ENCODE measurements around the gene BLMH. TPM values are rescaled to one million over a fixed set of nuclear protein-coding genes. Genes with fewer than 3 reads are reported as not detected.

BLMH gene
- total RNA-seq, 2 donors from 2014 or later: 84.7 to 92.0 TPM

- 83 to 94% methylated on average over 2 of the region's 2 CpGs for WGBS, 2 experiments (ENCODE audit: insufficient coverage in 1 of 2, insufficient read length in 1 of 2)
- Histone ChIP-seq H3K9me3 (ENCODE audit: control insufficient read depth, low read length) (no peaks in the 10 kb centered on the region), H3K27ac (ENCODE audit: low read depth, low read length) (no peak overlapping the region), H3K9ac (ENCODE audit: extremely low read depth, low read length, poor library complexity, severe bottlenecking) (no peak overlapping the region), H3K4me3 (ENCODE audit: low read length) (no peak overlapping the region), H3K4me1 (ENCODE audit: control insufficient read depth, insufficient read depth, low read length) (peaks cover 20% of the 10 kb centered on the region), H3K36me3 (ENCODE audit: control insufficient read depth, insufficient read depth, low read length) (peaks cover 59% of the 10 kb centered on the region), H3K27me3 (ENCODE audit: control insufficient read depth, insufficient read depth, low read length, poor library complexity, severe bottlenecking) (no peaks in the 10 kb centered on the region)
- peaks cover 22% of the 10 kb centered on the region for H3K4me1 Mint-ChIP-seq
- no peaks in the 10 kb centered on the region for H3K27me3 Mint-ChIP-seq (ENCODE audit: insufficient read depth)
- H3K36me3 Mint-ChIP-seq (ENCODE audit: low read depth): peaks cover 42% of the 10 kb centered on the region
- no peak for TF ChIP-seq CTCF (conservative IDR thresholded peaks at IDR 0.05)
- H3K27ac Mint-ChIP-seq: no peak overlapping the region
- no peaks in the 10 kb centered on the region for H3K9me3 Mint-ChIP-seq
- no peak overlapping the region for H3K4me3 Mint-ChIP-seq
- DNase-seq: no peak
These were observed 24.1 kb downstream of the BLMH start for GRCh38 chr17:30267625-30268024.

GRCh38 chr17:30263552-30264333 is 28.0 kb downstream of the BLMH start:
- H3K27me3 Mint-ChIP-seq (ENCODE audit: insufficient read depth): no peaks in the 10 kb centered on the region
- peaks cover 40% of the 10 kb centered on the region for H3K36me3 Mint-ChIP-seq (ENCODE audit: low read depth)

GRCh38 chr17:30256756-30257506 is 34.8 kb downstream of the BLMH start:
- no peak overlapping the region for H3K27ac ChIP-seq (ENCODE audit: low read depth, low read length)
- H3K4me1 ChIP-seq (ENCODE audit: control insufficient read depth, insufficient read depth, low read length): peaks cover 17% of the 10 kb centered on the region
- no peaks in the 10 kb centered on the region for H3K9me3 ChIP-seq (ENCODE audit: control insufficient read depth, low read length)
- no peaks in the 10 kb centered on the region for H3K27me3 ChIP-seq (ENCODE audit: control insufficient read depth, insufficient read depth, low read length, poor library complexity, severe bottlenecking)
- H3K36me3 ChIP-seq (ENCODE audit: control insufficient read depth, insufficient read depth, low read length): peaks cover 67% of the 10 kb centered on the region
- WGBS, 2 experiments (ENCODE audit: insufficient coverage in 1 of 2, insufficient read length in 1 of 2): 97 to 100% methylated on average over 3 to 4 of the region's 5 CpGs
- no peaks in the 10 kb centered on the region for H3K27me3 Mint-ChIP-seq (ENCODE audit: insufficient read depth)
- H3K4me3 Mint-ChIP-seq: no peak overlapping the region
- peaks cover 42% of the 10 kb centered on the region for H3K36me3 Mint-ChIP-seq (ENCODE audit: low read depth)
- DNase-seq: no peak
- H3K4me1 Mint-ChIP-seq: peaks cover 24% of the 10 kb centered on the region
- no peak for TF ChIP-seq CTCF (conservative IDR thresholded peaks at IDR 0.05)
- H3K4me3 ChIP-seq (ENCODE audit: low read length): no peak overlapping the region
- H3K27ac Mint-ChIP-seq: no peak overlapping the region
- no peak overlapping the region for H3K9ac ChIP-seq (ENCODE audit: extremely low read depth, low read length, poor library complexity, severe bottlenecking)
- H3K9me3 Mint-ChIP-seq: no peaks in the 10 kb centered on the region

More at GRCh38 chr17:30263552-30264333, 28.0 kb downstream of the BLMH start:
- H3K4me3 ChIP-seq (ENCODE audit: low read length): peak overlapping the region; percentile 65
- no peaks in the 10 kb centered on the region for H3K9me3 ChIP-seq (ENCODE audit: control insufficient read depth, low read length)
- Mint-ChIP-seq H3K4me3 (peak overlapping the region; percentile 8), H3K27ac (peak overlapping the region; percentile 44), H3K4me1 (peaks cover 26% of the 10 kb centered on the region), H3K9me3 (no peaks in the 10 kb centered on the region)
- H3K36me3 ChIP-seq (ENCODE audit: control insufficient read depth, insufficient read depth, low read length): peaks cover 55% of the 10 kb centered on the region
- no peak for TF ChIP-seq CTCF (conservative IDR thresholded peaks at IDR 0.05)
- DNase-seq: no peak
- 45 to 83% methylated on average over 1 to 2 of the region's 2 CpGs for WGBS, 2 experiments (ENCODE audit: insufficient coverage in 1 of 2, insufficient read length in 1 of 2)
- peaks cover 20% of the 10 kb centered on the region for H3K4me1 ChIP-seq (ENCODE audit: control insufficient read depth, insufficient read depth, low read length)
- no peak overlapping the region for H3K27ac ChIP-seq (ENCODE audit: low read depth, low read length)
- peak overlapping the region; percentile 24 for H3K9ac ChIP-seq (ENCODE audit: extremely low read depth, low read length, poor library complexity, severe bottlenecking)
- no peaks in the 10 kb centered on the region for H3K27me3 ChIP-seq (ENCODE audit: control insufficient read depth, insufficient read depth, low read length, poor library complexity, severe bottlenecking)

Measured in endodermal cell (in vitro differentiated cells).